GM21360 (cell line): ENCODE data around the gene TSPAN18.

Source experiments
- ATAC-seq: cut with Tn5 transposase; IDR thresholded peaks from one replicate; pipeline ENCODE4 v1.9.1; 2021; ENCODE audit warnings: mild to moderate bottlenecking, moderate library complexity; ENCODE audit not compliant: unreplicated experiment

Gene TSPAN18

DNA sequence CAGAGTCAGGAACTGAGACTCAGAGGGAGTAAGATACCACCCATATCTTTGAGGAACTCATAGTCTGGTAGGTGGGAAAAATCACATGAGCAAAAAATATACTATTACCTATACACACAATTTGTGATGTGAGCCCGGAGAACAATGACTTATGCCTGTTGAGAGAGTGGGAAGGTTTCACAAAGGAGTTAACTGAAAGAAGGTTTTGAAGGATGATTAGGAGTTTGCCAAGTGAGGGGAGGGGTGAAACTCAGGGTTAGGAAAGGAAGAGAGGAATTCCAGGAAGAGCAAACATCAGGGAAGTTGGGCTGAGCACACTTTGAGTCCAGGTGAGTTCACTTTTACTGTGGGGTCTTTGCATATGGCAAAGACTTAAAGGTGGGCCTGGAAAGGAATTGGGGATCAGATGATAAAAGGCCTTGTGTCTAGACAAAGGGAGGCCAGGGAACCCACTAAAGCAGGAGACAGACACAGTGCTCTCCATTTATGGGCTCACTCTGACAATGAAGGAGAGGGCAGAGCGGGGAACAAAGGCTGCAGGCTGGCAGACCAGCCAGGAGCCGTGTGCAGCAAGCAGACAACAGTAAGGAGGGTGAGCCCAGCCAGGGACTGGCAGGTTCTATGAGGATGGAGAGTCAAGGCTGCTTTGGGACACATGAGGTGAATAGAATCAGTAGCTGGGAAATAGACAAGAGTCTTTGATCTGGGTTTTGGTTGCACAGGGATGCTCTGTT, 33.1 kb downstream of the TSPAN18 start:
- ATAC-seq, result no peak

DNA sequence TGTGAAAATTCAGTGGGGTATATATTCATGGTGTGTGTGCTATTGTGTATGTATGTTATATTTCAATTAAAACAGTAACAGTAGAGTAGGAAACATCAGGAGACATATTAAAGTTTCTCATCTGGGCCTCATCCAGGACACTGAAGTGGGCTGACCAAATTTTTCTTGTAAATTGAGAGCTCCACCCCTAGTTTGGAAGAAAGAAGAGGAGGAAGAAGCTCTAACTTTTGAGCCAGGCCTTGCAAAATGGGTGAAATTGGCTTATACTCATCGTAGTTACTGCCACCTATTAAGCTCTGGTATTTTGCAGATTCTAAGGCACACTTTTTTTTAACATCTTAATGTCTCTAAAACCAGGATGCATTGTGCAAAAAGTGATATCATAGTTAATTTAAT, 33.7 kb downstream of the TSPAN18 start:
- no peak for ATAC-seq

DNA sequence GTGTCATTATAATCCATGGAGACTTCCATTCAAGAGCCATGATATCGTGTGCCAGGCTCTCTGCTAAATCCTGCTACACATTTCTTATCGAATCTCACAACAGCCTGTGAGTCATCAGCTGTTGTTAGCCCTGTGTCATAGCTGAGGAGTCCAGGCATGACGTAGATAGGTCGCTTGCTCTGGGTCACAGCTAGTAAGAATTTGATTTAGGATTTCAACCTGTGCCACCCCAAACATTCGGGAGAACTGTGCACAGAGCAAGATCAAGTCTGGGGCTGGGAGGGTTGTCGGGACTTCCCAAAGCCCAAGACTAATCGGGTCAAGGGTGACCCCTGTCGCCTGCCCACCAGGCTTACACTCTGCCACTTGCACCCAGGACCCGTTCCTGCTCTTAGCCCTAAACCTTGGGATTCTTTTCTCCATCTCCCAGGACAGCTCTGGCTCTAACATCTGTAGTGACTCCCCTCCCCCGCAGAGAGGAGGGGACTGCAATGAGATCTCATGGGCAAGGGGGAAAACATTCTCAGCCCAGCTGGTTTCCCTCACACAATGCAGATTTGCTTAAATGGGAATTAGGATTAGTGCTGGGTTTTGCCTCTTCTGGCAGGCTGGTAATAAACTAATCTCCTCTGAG, 34.3 kb downstream of the TSPAN18 start:
- ATAC-seq, result no peak

DNA sequence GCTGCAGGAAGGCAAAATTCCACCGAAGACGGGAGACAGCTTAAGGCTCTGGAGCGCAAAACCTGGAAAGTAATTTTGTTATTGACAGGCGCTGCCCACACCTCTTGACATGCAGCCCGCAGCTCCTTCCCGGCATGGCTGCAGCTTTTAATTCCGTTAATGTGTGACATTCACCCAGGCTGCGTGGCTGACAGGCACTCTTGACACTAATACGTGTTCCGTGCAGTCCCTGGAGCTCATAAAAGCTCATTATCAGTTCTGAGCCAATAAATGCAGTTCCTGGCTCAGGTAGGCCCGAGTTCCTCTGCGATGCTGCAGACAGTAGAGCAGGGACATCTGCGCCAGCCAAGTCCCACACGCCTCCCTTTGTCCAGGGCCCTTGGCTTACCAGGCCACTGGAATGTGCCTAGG, 34.8 kb downstream of the TSPAN18 start:
- ATAC-seq, result no peak

DNA sequence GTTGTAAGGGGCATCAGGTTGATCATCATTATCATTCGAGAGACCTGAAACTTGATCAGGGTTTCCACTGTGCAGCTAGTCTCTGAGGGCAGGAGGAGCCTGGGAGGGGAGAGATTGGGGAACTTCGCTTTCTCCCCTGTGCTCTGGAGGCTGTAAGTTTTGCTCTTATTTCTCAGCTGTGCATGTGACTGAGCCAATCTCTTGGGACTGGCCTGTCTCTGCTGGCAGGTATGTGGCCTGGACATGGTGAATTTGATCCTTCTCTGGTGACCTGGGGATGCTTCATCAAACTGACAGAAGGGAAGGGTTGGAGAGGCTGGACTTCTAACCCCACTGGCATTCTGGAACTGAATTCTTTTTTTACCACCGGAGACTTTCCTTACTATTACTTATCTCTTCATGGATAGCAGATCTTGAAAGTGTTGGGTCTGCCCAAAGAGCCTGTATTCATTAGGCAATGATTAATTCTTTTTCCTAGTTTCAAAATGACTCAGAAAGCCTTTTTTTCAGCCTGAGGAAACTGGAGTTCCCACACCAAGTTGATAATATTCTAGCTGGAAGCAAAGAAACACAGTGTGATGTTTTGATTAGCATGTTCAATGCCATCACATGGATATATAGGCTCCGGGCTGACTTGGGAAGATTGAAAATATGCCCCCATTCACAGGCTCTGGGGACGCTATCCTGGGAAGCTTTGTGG, 36.5 kb downstream of the TSPAN18 start:
- ATAC-seq, result no peak

DNA sequence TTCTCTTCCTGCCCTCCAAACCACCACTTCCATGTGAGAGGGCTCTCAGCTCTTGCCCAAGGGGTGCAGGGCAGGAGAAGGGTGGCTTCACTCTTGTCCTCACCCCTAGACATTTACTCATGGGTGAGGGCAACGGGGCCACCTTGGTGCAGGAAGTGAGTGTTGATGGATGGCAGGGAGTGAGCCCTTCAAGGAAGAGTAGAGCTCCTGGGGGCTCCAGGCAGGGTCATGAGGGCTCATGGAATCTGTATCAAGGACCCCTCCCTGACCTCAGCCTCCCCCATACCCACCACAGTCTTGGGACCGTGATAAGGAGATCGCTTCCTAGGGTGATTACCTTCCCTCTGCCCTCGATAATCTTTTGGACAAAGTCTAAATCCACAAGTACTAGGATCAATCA, 37.8 kb downstream of the TSPAN18 start:
- ATAC-seq, result no peak

DNA sequence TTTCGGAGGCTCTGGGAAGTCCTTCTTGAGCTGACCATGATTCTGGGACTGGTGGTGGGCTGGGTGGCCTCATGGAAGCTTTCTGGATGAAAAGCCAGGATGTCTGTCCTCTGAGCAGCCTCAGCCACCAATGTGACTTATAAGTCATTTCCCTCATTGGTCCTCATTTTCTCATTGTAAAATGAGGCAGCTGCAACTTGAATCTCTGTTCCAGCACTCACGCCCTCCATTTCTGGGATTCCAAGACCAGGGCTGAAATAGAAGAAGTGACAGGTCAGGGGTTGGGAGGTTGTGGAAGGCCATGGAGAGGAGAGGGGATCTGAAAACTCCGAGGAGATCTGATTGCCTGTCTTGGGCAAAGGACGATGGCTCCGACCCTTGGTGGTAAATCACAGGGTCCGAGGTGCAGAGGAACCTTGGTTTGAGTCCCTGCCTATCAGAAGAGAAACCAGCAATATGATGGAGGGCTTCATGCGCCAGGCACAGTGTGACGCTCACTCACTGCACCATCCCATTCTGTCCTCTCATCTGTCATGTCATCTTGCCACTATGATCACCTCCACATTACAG, 38.3 kb downstream of the TSPAN18 start:
- ATAC-seq, result no peak

DNA sequence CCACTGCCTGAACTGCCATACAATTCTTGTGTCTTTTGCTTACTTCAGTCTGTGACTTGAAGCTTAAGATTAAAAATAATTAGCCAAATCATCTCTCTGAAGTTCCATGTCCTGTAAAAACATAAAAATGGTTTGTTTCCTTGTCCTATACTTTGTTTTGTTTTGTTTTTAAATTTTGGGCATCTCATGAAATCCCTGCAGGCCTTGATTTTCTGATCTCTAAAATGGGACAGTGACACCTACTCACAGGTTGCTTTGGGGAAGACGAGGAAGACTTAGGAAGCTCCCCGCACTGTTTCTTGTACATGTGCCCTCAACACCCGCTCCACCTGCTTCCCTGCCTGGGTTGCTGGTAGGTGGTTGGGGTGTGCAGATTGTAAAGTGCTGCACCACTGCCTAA, 38.9 kb downstream of the TSPAN18 start:
- no peak for ATAC-seq

DNA sequence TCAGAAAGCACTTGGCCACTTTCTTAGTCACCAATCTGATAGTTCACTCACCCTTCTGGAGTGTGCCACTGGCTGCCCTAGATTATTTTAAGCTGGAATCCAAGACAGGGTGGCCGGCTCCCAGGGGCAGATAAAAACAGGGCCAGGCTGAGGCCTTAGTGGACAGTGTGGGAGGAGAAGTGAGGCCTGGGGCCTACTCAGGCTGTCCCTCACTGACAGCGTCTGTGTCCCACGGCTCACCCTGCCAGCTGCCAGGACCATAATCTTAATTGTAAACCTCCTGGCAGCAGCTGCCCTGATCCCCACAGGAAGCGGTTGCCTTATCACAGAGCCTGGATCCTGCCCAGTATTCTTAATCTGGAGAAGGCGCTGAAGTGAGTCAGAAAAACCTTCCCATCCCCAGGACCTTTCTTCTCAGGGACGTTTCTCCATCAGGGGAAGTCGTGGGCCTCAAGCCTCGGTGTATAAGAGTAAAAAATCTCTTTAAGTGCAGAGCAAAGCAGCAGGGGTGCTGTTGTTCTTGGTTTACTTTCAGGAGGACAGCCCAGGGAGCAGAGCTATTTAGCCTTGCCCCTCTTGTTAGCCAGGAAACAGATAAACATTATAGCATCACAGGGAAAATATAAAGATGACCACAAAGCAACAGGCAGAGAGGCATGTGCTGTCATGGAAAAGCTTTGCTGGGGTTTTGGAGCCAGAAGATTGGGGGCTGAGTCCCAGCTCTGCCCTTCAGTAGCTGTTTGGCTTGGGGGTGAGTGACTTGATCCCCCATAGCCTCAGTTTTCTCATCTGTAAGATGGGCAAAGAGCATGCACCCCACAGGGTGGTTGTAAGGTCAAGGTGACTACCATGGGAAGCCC, 39.6 kb downstream of the TSPAN18 start:
- ATAC-seq, result no peak

DNA sequence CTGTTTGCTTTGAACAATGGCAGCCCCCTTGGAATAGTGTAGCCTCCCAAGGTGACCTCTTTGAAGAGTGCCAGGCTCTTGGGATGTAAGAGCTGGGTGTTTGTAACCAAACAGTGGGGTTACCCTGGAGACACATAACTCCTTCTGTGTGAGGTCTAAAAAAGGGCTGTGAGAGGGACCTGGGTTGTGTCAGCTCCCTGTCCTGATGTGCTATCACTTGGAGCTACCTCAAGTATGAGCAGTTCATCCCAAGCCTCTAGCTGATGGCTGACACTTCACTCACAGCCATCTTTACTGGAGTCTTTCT, 40.2 kb downstream of the TSPAN18 start:
- ATAC-seq, result no peak

DNA sequence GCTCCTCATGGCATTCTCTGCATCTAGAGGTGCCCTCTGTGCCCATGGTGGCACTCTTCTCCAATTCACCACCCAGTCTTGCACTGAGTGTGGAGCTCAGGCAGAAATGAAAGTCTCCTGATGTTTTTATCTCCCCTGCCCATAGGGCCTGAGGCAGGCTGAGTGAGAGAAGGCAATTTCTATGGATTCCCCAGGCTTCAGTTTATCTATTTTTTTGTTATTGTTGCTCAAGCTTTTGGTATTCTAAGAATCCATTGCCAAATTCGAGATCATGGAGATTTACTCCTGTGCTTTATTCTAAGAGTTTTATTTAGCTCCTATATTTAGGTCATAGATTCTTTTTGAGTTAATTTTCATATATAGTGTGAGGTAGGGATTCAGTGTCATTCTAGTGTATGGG, 40.7 kb downstream of the TSPAN18 start:
- no peak for ATAC-seq

DNA sequence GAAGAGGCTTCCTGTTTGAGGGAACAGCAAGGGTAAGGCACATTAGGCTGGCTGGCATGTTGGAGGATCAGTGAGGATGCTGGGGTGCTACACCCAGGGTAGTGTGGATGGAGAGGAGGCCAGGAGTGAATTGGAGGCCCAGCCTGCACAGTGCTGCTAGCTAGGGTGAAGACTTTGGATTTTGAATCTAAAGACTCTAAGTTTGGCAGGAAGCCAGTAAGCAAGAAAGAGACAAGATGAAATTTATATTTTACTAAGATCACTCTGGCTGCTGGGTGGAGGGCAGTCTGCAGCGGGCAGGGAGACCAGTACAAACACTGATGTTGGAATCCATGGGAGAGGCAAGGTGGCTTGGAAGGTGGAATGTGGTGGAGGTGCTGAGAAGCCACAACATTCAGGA, 43.6 kb downstream of the TSPAN18 start:
- no peak for ATAC-seq

DNA sequence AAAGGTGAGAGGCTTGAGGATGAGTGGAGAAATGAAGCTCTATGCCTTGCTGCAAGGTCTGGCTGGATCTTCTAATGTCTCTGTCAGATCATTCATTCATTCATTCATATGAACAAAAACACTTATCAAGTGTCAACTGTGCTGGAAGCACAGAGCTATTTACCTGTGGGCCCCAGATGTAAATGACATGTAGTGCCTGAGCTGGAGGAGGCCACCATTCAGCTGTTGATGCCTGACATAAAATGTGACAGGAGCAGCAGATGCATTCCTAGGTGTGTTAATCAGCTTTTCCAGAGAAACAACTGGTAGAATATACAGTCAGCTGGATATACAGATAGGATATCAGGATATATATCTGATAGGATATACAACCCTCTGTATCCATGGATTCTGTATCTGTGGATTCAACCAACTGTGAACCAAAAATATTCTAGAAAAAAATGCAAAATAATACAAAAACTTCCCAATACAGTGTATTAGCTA, 44.5 kb downstream of the TSPAN18 start:
- ATAC-seq, result no peak

DNA sequence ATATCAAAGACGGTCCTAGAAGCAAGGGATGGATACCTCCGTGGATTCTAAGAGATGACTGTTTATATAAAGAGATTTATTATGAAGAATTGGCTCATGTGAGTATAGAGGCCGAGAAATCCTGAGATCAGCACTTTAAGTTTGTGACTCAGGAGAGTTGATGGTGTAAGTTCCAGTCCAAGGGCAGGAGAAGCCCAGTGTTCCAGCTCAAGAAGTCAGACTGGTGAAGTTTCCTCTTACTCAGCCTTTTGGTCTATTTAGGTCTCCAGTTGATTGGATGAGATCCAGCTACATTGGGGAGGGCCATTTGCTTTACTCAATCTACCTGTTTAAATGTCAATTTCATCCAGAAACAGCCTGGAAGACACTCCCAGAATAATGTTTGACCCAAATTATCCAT, 45.1 kb downstream of the TSPAN18 start:
- no peak for ATAC-seq

DNA sequence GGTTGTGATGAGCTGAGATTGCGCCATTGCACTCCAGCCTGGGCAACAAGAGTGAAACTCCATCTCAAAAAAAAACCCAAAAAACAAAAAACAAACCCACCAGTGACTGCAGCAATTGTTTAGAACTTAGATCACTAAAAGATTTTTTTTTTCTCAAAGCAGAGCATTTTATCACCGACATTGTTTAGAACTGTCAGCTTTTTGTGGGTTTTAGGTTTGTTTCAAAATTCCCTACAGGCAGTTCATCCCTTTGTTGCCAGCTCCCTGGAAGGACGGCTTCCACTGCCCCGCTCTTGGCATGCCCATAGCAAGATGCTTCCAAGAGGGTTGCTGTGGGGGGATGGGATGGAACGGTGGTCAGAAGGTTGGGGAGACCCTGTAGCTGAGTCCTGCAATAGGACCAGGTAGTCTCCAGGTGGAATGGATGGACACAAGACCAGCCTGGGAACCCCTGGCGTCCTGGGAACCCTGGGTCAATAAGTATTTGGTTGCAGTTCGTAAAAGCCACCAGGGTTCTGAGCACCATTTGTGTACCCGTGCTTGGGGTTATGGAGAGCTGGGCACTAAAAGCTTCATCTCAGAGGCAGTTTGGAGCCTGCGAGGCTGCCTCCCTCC, 46.7 kb downstream of the TSPAN18 start:
- no peak for ATAC-seq

DNA sequence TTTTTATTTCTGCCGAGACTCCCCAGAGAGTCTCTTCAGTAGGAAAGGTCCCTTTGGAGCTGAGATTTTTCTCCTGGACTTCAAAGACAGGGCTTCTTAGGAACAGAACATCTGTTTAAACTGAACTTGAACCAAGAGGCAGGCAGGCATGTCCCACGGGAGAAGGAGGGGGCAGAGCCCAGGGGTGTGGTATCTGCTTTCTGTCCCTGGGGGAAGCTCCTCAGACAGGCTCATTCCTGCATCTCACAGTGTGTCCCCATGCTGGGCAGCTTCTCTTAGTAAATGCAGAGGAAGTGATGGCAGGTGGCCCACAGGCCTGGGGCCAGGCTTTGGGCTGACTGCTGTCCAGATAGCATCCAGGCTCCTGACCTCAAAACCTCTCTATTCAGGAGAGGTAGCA, 47.3 kb downstream of the TSPAN18 start:
- ATAC-seq, result no peak

DNA sequence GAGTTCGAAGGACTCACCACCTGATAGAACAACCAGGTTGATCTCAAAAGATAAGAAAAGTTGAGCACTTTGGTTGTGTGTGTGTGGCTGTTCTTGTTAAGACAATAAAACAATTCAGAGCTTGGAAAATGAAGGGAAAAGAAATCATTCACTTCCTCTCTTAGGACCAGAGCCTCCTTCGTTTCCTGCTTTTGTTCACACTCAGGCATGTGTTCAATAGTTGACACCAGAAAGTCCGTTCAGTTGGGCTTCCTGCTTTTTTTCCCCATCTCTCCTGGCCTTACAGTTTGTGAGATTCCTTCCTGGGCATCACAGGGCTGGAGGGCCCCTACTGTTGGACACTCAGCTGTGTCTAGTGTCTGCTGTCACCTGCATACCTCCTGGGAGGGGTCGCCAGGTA, 48.0 kb downstream of the TSPAN18 start:
- no peak for ATAC-seq

DNA sequence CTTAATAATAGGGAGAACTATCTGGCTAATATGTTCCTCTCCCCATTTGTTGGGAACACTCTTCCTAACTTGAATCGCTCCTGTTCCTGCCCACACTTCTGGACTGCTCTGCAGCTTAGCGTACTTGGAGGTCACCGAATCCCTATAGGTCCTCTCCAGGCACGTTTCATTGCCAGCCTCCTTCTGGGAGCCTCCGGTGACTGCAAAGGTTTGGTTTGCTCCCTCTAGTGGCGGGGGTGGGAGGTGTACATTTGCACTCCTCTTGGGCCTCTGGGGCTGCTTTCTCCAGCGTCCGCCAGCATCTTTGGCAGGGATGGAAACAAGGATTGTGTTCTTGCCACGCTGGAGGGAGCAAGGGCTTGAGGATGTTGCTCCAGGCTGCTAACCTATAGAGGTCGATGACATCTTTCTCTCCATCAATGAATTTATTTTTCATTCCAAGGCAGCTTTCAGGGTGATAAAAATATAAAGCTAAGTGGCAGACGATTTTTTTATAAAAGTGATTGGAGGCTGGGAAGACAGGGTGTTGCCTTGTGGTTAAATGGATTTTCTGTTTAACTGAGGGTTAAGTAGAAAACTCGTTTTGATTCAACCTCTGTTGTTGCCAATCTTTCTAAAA, 48.7 kb downstream of the TSPAN18 start:
- ATAC-seq, result no peak

DNA sequence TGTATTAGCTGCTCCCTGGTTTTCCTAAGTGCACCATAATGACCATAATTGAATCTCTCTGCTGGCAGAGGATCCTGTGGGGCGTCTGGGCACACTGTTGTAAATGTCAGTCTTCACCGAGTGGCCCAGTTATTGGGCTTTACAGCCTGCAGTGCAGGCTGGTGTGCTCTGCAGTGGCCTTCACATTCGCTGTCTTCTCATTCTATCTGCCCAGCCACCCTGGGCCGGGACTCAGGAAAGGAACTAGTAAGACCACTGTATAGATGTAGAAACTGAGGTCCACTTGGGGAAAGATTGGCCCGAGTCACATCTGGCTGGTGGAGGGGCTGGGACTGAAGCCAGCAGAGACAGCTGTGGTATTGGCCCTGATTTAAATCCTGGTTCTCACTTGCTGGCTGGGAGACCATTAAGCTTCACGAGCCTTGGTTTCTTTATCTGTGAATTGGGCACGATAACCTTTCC, 49.3 kb downstream of the TSPAN18 start:
- ATAC-seq, result no peak
